HuH-7.5 (cell line): ENCODE data around the gene KCNMA1.
"Not testable (repeated sequence)": the region's sequence is repeated elsewhere in the genome, so short reads cannot be mapped to it uniquely, and the experiment has no call there.

ENCODE experiments used
- DNase-seq: peaks from one replicate; pipeline ENCODE4 v3.0.0; 2011; ENCODE audit warnings: low spot score

Gene KCNMA1

GRCh38 chr10:77661674-77662073 is 24.1 kb upstream of the KCNMA1 start:
- DNase-seq, result no peak

GRCh38 chr10:77661100-77661499 is 23.5 kb upstream of the KCNMA1 start:
- DNase-seq, result no peak

GRCh38 chr10:77659046-77659670 is 21.6 kb upstream of the KCNMA1 start:
- not testable (repeated sequence) for DNase-seq

GRCh38 chr10:77653210-77653609 is 15.6 kb upstream of the KCNMA1 start:
- DNase-seq, result no peak

GRCh38 chr10:77649333-77650331 is 12.0 kb upstream of the KCNMA1 start:
- DNase-seq, result no peak

GRCh38 chr10:77648472-77648871 is 10.9 kb upstream of the KCNMA1 start:
- DNase-seq, result no peak

- DNase-seq, result no peak
Observed at GRCh38 chr10:77647543-77648293, 10.1 kb upstream of the KCNMA1 start.

GRCh38 chr10:77644557-77645243 is 7.1 kb upstream of the KCNMA1 start:
- DNase-seq, result no peak

- no peak for DNase-seq
Observed at GRCh38 chr10:77643795-77644468, 6.3 kb upstream of the KCNMA1 start.

- peak; percentile 55 for DNase-seq
Observed at GRCh38 chr10:77641788-77642397, 4.3 kb upstream of the KCNMA1 start.

- no peak for DNase-seq
Observed at GRCh38 chr10:77641344-77641743, 3.7 kb upstream of the KCNMA1 start.

GRCh38 chr10:77640167-77640566 is 2.6 kb upstream of the KCNMA1 start:
- DNase-seq, result no peak

- no peak for DNase-seq
Observed at GRCh38 chr10:77639756-77640155, 2.1 kb upstream of the KCNMA1 start.

GRCh38 chr10:77638321-77639101 is 903 bp upstream of the KCNMA1 start:
- no peak for DNase-seq

- DNase-seq, result no peak
Observed at GRCh38 chr10:77636967-77637531, 559 bp downstream of the KCNMA1 start.

- no peak for DNase-seq
Observed at GRCh38 chr10:77636282-77636966, 1.2 kb downstream of the KCNMA1 start.

- DNase-seq, result no peak
Observed at GRCh38 chr10:77635402-77636227, 2.0 kb downstream of the KCNMA1 start.

- no peak for DNase-seq
Observed at GRCh38 chr10:77634939-77635338, 2.7 kb downstream of the KCNMA1 start.
